ENCODE data around the gene KCNT2. TPM values are rescaled to one million over a fixed set of nuclear protein-coding genes. Genes with fewer than 3 reads are reported as not detected.

KCNT2 gene
- total RNA-seq, 1 donor from 2014 or later, result 1.0 TPM

- peak; percentile 93 for DNase-seq (ENCODE audit: low read depth)
These were observed 207.5 kb downstream of the KCNT2 start for GRCh38 chr1:196400478-196401451.

GRCh38 chr1:196399713-196400112, 208.5 kb downstream of the KCNT2 start:
- no peak for DNase-seq (ENCODE audit: low read depth)

- peak; percentile 77 for DNase-seq (ENCODE audit: low read depth)
These were observed 214.5 kb downstream of the KCNT2 start for GRCh38 chr1:196393742-196394141.

- DNase-seq (ENCODE audit: low read depth), result no peak
These were observed 215.0 kb downstream of the KCNT2 start for GRCh38 chr1:196393282-196393681.

GRCh38 chr1:196387766-196388165, 220.5 kb downstream of the KCNT2 start:
- no peak for DNase-seq (ENCODE audit: low read depth)

- DNase-seq (ENCODE audit: low read depth), result no peak
These were observed 223.1 kb downstream of the KCNT2 start for GRCh38 chr1:196385109-196385508.

- DNase-seq (ENCODE audit: low read depth), result no peak
These were observed 225.9 kb downstream of the KCNT2 start for GRCh38 chr1:196382383-196382782.

GRCh38 chr1:196381544-196381943, 226.7 kb downstream of the KCNT2 start:
- no peak for DNase-seq (ENCODE audit: low read depth)

GRCh38 chr1:196380316-196380715, 227.9 kb downstream of the KCNT2 start:
- DNase-seq (ENCODE audit: low read depth), result peak; percentile 57

- DNase-seq (ENCODE audit: low read depth), result no peak
These were observed 230.4 kb downstream of the KCNT2 start for GRCh38 chr1:196377811-196378210.

GRCh38 chr1:196376630-196377328, 231.5 kb downstream of the KCNT2 start:
- peak; percentile 12 for DNase-seq (ENCODE audit: low read depth)

- no peak for DNase-seq (ENCODE audit: low read depth)
These were observed 234.4 kb downstream of the KCNT2 start for GRCh38 chr1:196373798-196374197.

GRCh38 chr1:196372896-196373536, 235.2 kb downstream of the KCNT2 start:
- peak; percentile 40 for DNase-seq (ENCODE audit: low read depth)

- DNase-seq (ENCODE audit: low read depth), result no peak
These were observed 240.4 kb downstream of the KCNT2 start for GRCh38 chr1:196367838-196368237.

- DNase-seq (ENCODE audit: low read depth), result peak; percentile 9
These were observed 241.3 kb downstream of the KCNT2 start for GRCh38 chr1:196366817-196367495.

GRCh38 chr1:196361112-196361714, 247.0 kb downstream of the KCNT2 start:
- DNase-seq (ENCODE audit: low read depth), result peak; percentile 87

- DNase-seq (ENCODE audit: low read depth), result no peak
These were observed 250.3 kb downstream of the KCNT2 start for GRCh38 chr1:196357913-196358312.

GRCh38 chr1:196355206-196355786, 252.9 kb downstream of the KCNT2 start:
- peak; percentile 35 for DNase-seq (ENCODE audit: low read depth)

GRCh38 chr1:196344453-196344852, 263.8 kb downstream of the KCNT2 start:
- no peak for DNase-seq (ENCODE audit: low read depth)

GRCh38 chr1:196324345-196324744, 283.9 kb downstream of the KCNT2 start:
- no peak for DNase-seq (ENCODE audit: low read depth)

- no peak for DNase-seq (ENCODE audit: low read depth)
These were observed 284.4 kb downstream of the KCNT2 start for GRCh38 chr1:196323869-196324268.
